Measurements from ENCODE around the gene SPCS2. TPM values are rescaled to one million over a fixed set of nuclear protein-coding genes. Genes with fewer than 3 reads are reported as not detected.

The SPCS2 gene
- total RNA-seq, 6 donors from 2014 or later: 15.5 to 150 (median 89.0) TPM

DNA sequence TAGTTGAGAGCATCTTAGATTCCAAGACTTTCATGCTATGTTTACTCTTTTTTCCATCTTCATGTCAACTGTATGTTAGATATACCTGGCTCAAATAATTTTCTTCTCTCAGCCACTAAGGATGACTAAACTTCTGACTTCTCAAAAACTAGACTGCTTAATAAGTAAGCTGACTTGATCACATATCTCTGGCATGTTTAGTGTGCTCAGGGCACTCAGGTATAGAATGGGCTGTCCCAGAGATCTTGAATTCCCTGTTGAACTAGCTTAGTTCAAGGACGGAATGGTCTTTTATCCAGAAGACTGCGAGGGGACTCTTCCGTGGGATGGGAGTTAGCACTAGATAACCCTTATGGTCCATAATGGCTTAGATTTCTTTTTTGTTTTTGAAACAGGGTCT lies 52.6 kb downstream of the SPCS2 start:
- TF ChIP-seq POLR2A (IDR thresholded peaks at IDR 0.05): no peak
- TF ChIP-seq EP300 (IDR thresholded peaks at IDR 0.05): no peak
- TF ChIP-seq, protein P1, sequence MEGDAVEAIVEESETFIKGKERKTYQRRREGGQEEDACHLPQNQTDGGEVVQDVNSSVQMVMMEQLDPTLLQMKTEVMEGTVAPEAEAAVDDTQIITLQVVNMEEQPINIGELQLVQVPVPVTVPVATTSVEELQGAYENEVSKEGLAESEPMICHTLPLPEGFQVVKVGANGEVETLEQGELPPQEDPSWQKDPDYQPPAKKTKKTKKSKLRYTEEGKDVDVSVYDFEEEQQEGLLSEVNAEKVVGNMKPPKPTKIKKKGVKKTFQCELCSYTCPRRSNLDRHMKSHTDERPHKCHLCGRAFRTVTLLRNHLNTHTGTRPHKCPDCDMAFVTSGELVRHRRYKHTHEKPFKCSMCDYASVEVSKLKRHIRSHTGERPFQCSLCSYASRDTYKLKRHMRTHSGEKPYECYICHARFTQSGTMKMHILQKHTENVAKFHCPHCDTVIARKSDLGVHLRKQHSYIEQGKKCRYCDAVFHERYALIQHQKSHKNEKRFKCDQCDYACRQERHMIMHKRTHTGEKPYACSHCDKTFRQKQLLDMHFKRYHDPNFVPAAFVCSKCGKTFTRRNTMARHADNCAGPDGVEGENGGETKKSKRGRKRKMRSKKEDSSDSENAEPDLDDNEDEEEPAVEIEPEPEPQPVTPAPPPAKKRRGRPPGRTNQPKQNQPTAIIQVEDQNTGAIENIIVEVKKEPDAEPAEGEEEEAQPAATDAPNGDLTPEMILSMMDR (IDR thresholded peaks at IDR 0.05): no peak
- no peak for TF ChIP-seq POLR2AphosphoS5 (IDR thresholded peaks at IDR 0.05)
- ATAC-seq (ENCODE audit: low FRiP score in 2 of 2): no peak
- no peak for DNase-seq
- Histone ChIP-seq H3K4me3 (no peak overlapping the region), H3K9me3 (no peaks in the 10 kb centered on the region), H3K4me1 (no peaks in the 10 kb centered on the region), H3K36me3 (peaks cover 0 to 21% (median 16%) of the 10 kb centered on the region in 4 donors), H3K27ac (no peak overlapping the region), H3K27me3 (no peaks in the 10 kb centered on the region)
- WGBS, 2 donors: 81 to 89% methylated on average over 3 of the region's 3 CpGs

DNA sequence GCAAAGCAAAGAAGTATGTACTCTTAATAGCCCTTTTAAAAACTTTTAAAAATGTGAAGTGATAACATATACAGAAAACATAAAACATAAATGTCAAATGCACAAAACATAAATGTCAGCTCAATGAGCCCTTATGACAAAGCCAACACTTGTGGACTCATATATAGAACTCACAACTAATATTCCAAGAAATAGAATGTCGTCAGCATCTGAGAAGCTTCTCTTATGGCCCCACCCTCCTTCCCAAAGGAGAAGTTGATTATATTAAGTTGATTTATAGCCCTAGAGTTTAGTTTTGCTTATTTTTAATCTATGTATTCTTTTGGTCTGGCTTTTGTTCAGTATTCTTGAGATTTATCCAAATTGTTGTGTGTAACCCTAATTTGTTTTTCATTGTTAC lies 53.5 kb downstream of the SPCS2 start:
- Histone ChIP-seq H3K36me3 (peaks cover 0 to 23% (median 18%) of the 10 kb centered on the region in 4 donors), H3K4me3 (no peak overlapping the region), H3K9me3 (no peaks in the 10 kb centered on the region), H3K27me3 (no peaks in the 10 kb centered on the region), H3K4me1 (no peaks in the 10 kb centered on the region), H3K27ac (no peak overlapping the region)
- ATAC-seq (ENCODE audit: low FRiP score in 2 of 2): no peak
- WGBS, 2 donors: 89 to 91% methylated on average over 1 of the region's 1 CpG
- DNase-seq: no peak
- TF ChIP-seq, protein P1 (IDR thresholded peaks at IDR 0.05): no peak
- no peak for TF ChIP-seq POLR2AphosphoS5 (IDR thresholded peaks at IDR 0.05)
- TF ChIP-seq POLR2A (IDR thresholded peaks at IDR 0.05): no peak
- no peak for TF ChIP-seq EP300 (IDR thresholded peaks at IDR 0.05)

DNA sequence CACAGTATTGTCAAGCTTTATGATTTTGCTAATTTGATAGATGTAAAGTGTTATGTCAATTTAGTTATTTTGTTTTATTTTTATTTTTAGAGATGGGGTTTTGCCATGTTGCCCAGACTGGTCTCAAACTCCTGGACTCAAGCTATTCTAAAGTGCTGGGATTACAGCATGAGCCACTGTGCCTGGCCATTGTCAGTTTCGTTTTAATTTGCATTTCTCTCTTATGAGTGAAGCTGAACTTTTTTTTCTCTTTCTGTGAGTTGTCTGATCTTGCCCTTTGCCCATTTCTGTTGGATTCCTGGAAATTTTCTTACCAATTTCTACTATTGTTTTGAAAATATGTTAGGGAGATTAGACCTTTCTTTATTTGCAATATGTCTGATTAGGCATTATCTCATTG lies 55.1 kb downstream of the SPCS2 start:
- Histone ChIP-seq H3K9me3 (no peaks in the 10 kb centered on the region), H3K4me1 (no peaks in the 10 kb centered on the region), H3K4me3 (no peak overlapping the region), H3K36me3 (peaks cover 0 to 23% (median 18%) of the 10 kb centered on the region in 4 donors), H3K27ac (no peak overlapping the region), H3K27me3 (no peaks in the 10 kb centered on the region)
- WGBS, 2 donors: 75 to 88% methylated on average over 1 of the region's 1 CpG
- ATAC-seq (ENCODE audit: low FRiP score in 2 of 2) (no peak), DNase-seq (no peak)
- no peak for TF ChIP-seq EP300 (IDR thresholded peaks at IDR 0.05)
- no peak for TF ChIP-seq POLR2AphosphoS5 (IDR thresholded peaks at IDR 0.05)
- TF ChIP-seq, protein P1 (IDR thresholded peaks at IDR 0.05): no peak
- no peak for TF ChIP-seq POLR2A (IDR thresholded peaks at IDR 0.05)

DNA sequence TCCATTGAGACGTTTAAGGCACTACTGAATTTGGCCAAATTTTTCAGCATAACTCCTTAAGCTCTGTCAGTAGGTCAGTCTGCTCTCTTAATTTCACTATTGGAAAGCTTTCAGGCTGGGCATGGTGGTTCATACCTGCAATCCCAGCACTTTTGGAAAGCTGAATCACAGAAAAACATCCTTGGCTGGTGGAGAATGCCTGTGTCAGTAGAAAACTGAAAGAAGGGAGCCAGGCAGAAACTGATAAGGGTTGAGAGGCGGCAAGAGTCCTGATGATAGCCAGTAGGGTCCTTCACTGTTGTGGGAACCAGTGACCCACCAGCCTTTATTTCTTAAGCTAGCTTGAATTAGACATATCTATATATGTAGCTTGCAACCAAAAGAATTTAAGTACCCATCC lies 62.3 kb downstream of the SPCS2 start:
- TF ChIP-seq POLR2A (IDR thresholded peaks at IDR 0.05) (no peak), POLR2AphosphoS5 (IDR thresholded peaks at IDR 0.05) (no peak), EP300 (IDR thresholded peaks at IDR 0.05) (no peak)
- TF ChIP-seq, protein P1 (IDR thresholded peaks at IDR 0.05): no peak
- Histone ChIP-seq H3K4me3 (no peak overlapping the region), H3K36me3 (peaks cover 0 to 15% (median 12%) of the 10 kb centered on the region in 4 donors), H3K9me3 (no peaks in the 10 kb centered on the region), H3K4me1 (no peaks in the 10 kb centered on the region), H3K27me3 (no peaks in the 10 kb centered on the region), H3K27ac (no peak overlapping the region)
- no peak for ATAC-seq (ENCODE audit: low FRiP score in 2 of 2)
- no peak for DNase-seq
- 80 to 82% methylated on average over 2 of the region's 2 CpGs for WGBS, 2 donors

DNA sequence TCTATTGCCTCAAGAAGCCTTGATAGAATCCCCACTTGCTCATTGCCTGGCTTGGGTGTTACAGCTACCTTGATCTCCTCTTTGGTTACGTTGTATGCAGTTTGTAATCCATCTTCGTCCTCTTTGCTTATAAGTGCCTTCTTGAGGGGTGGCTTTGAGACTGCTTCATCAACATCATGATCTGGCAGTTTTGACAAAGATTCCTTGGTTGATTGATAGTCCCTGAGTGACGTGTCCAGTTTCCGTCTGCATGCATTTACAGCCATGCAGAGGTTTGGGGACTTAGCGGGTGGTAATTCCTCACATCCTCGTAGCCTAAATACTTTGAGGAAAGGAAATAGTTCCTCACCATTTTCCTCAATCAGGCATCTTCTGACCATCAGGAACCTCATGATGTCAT lies 62.8 kb downstream of the SPCS2 start:
- TF ChIP-seq POLR2AphosphoS5 (IDR thresholded peaks at IDR 0.05): no peak
- TF ChIP-seq, protein P1 (IDR thresholded peaks at IDR 0.05): no peak
- no peak for TF ChIP-seq EP300 (IDR thresholded peaks at IDR 0.05)
- TF ChIP-seq POLR2A (IDR thresholded peaks at IDR 0.05): no peak
- no peak for DNase-seq
- Histone ChIP-seq H3K9me3 (no peaks in the 10 kb centered on the region), H3K4me1 (no peaks in the 10 kb centered on the region), H3K4me3 (no peak overlapping the region), H3K27me3 (no peaks in the 10 kb centered on the region), H3K36me3 (peaks cover 0 to 9% (median 7%) of the 10 kb centered on the region in 4 donors), H3K27ac (no peak overlapping the region)
- 92 to 94% methylated on average over 6 of the region's 6 CpGs for WGBS, 2 donors
- no peak for ATAC-seq (ENCODE audit: low FRiP score in 2 of 2)

Data from upper lobe of left lung (tissue), 6 donors.